GM18868 (cell line): ENCODE measurements around the gene DGKD.

ENCODE experiments used
- ATAC-seq: cut with Tn5 transposase; IDR thresholded peaks from one replicate; pipeline ENCODE4 v1.9.1; 2021; ENCODE audit warnings: mild to moderate bottlenecking, moderate library complexity; ENCODE audit not compliant: unreplicated experiment

The DGKD gene

DNA sequence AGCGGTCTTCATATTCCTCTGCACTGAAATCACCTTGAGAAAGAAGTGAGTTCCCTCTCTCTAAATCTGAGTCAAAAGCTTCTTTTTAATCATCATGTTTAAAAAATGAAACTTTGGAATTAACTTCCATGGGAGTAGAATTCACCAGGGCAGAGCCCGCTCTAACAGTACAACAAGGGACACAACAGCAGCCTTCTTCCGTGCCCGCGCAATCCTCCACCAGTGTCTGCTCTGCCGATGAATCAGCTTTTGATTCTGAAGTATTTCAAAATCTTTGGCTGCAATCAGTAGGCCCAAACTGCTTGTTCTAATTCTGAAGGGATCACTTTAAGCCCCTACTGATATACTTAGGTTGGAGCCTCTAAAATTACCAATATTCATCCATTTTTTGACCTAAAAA, 135.4 kb downstream of the DGKD start:
- no peak for ATAC-seq

DNA sequence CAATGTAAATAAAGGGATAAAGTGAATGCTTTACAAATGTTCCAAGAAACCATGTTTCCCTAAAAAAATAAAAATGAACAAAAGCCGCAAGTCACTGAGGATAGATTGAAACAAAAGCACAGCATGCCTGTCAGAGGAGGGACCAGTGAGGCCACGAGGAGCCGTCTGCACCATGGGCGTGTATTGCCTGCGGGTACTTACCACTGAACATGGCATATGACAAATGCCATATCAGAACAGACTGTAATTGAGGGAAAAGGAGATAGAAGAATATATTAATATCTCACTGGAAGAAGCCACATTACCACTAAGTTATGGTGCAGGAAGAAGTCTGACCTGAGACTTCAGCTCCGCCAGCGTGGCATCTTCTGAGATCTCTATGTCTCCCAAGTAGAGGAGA, 136.5 kb downstream of the DGKD start:
- ATAC-seq, result no peak

DNA sequence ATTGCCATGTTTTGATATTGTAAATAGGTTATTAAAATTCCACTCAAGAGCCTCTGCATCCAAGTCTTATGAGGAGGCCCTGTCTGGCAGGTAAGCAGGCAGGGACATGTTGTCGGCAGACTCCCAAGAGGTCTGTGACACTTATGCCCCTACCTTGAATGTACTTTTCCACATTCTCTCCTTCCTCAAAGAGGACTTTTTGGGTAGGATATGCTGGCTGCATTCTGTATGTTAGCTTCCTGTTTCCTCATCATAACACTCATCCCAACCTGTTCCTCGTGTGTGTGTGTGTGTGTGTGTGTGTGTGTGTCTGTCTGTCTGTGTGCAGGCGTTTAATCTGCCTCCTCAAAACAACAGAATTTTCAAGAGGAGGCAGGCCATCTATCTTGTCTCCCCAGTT, 137.0 kb downstream of the DGKD start:
- no peak for ATAC-seq

DNA sequence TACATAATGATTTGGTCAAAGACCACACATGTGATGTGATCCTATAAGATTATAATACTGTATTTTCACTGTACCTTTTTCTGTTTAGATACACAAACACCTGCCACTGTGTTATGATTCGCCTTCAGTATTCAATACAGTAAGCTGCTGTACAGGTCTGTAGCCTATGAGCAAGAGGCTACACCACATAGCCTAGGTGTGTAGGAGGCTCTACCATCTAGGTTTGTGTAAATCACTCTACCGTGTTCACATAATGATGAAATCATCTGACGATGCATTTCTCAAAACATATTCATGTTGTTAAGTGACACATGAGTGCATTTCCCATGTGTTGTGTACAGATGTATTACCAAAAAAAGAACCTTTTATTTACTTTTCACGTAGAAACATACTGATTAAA, 137.8 kb downstream of the DGKD start:
- ATAC-seq, result no peak

DNA sequence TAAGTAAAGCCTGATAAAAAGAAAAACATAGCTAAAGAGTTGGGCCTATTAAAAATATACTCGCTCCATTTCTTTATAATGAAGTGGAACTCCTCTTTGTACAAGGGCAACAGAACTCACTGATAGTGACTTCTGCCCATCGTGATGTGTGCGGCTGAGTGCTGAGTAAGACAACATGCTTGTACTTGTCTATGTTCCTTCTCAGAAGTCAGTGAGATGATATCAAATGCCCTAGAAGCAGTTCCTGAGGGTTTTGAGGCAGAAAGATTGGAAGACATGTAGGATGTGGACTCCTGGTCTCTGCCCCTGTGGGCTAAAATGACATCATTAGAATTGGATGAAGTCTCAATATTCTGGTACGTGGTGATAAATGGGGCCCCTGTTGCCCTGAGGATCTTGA, 138.5 kb downstream of the DGKD start:
- no peak for ATAC-seq

DNA sequence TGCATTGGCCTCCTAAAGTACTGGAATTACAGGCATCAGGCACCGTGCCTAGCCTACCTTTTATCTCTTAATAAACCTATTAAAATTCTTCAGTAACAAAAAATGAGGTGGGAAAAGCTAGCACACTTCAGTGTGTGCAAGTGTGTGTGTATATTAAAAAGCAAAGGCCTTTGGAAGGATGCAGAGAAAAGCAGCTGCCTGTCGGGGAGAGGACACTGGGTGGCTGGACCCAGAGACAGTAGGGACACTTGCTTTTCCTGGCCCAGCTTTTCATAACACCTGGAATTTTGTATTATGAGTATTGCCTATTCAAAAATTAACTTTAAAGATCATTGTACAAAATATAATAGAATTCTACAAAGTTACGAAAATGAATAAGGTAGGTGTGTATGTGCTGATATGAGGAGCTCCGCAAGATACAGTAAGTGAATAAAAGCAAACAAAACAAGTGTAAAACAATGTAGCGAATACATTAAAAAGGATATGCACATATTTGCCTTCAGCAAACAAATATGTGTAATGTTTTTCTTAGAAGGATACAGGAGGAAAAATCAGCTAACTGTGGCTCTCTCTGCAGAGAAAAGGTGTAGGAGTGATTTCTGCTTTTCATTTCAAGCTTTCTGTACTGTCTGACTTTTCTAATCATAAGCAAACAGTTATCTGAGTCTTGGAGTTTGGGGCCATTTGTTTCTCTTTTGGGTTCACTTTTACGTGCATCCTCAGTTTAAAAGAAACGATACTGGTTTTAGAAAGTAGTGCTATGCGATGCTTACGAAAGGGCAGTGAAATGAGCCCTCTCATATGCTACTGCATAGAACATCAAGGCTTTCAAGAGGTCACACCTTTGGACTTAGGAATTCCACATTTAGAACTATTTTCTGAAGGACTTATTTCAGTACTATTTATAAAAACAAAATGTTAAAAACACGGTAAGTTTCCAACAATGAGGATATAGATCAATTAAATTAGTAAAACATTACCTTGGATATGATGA, 141.5 kb downstream of the DGKD start:
- ATAC-seq, result no peak

DNA sequence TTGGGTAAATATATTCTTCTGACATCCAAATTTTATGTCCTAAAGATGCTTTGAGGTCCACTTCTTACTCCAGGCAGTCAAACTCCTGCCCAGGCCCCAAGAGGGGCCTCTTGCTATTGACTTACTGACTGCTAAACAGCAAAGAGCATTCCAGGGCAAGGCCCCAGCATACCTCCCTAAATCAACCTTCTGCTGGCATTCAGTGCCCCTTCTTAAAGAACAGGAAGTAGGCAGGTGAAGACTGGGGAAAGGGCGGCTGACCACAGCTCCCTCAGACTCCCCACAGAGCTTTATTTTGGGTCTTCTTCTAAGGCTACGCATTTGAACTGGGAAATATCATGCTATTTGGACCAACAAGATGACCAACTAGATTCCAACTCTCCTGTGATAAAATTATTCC, 143.4 kb downstream of the DGKD start:
- ATAC-seq, result no peak

DNA sequence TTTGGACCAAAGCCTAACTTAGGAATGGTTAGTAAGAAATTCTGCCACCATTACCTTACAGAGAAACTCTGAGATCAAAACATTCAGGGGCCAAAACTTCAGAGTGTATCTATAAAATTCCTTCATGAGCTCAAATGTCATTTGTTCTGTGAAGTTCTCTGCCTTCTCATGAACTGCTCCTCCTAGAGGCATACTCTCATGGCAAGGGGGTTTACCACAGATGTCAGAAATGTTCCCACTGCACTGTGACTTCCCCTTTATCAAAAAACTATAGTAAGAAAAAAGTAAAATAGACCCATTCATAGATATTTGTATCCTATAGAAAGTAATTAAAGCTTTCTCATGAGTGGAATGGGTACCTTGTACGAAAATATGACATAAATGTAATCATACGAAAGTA, 143.8 kb downstream of the DGKD start:
- no peak for ATAC-seq

DNA sequence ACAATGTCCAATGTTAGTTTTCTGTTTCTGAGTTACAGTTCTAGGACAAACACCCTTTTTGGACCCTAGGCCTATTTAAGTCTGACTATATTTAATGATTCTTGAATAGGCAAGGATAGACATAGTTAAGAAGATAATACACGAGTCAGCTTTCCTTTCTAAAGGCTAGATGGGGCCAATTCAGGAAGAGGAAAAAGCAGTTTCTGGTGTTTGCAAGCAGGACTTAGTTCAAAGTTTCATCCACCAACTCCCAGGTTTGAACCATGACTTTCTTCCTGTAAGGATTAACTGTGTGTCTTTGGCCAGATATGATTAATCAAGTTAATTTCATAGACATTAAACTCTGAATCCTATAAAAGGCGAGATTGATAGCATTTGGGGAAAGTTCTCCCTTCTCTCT, 145.6 kb downstream of the DGKD start:
- ATAC-seq, result no peak

DNA sequence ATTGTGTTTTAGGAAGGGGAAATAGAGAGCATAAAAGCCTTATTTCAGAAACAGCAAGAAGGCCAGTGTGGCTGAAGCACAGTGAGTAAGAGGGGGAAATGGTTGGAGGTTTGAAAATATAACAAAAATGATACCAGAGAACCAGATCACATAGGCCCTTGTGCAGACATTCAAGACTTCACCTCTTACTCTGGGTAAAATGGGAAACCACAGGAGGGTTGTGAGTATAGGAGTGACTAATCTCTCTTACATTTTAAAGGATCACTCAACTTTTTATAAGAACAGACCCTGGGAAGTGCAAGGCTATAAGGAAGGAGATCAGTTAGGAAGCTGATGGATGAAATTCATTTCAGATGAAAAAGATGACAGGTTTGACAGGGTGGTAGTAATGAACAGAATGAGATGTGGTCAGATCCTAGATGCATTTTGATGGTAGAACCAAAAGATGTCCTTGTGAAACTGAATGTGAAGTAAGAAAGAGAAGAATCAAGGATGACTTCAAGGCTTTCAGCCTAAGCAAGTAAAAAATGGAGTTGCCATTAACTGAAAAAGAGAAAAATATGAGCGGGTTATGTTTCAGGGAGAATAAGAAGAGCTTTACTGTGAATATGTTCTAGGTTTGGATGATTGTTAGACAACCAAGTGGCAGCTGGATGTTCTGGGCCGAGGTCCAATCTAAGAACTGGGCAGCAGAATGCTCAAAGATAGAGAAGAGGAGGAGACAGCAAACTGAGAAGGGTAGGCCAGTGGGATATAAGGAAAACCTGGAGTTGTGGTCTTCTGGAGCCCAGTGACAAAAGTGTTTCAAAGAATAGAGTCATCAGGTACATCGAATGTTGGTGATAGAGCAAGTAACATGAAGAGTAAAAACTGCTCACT, 147.1 kb downstream of the DGKD start:
- no peak for ATAC-seq

DNA sequence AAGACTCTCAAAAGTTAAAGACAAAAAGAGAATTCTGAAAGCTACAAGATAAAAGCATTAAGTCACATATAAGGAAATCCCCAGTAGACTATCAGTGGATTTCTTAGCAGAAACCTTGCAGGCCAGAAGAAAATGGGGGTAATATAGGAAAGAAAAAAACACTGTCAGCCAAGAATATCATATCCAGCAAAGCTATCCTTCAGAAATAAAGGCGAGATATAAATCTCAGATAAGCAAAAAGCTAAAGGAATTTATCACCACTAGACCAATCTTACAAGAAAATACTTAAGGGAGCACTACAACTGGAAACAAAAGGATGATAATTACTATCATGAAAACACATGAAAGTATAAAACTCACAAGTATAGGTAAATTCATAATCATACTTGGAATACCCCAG, 149.2 kb downstream of the DGKD start:
- ATAC-seq, result no peak

DNA sequence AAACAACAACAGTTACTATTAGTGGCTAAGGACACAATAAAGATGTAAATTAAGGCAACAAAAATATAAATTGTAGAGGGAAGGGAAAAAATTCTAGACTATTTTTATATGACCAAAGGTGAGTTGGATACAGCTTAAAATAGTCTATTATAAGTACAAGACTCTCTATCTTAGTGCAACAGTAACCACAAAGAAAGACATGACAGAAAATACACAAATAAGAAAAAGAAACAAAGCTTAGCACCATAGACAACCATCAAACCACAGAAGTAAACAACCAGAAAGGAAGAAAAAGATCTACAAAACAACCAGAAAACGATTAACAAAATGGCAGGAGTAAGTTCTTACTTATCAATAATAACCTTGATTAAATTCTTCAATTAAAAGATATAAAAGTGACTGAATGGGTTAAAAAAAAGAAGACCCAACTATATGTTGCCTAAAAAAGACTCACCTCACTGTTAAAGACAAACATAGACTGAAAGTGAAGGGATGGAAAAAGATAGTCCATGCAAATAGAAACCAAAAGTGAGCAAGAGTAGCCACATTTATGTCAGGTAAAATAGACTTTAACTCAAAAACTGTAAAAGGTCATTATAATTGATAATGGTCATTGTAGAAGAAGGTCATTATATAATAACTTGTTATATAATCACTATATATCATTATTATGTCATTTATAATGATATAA, 149.8 kb downstream of the DGKD start:
- ATAC-seq, result no peak

DNA sequence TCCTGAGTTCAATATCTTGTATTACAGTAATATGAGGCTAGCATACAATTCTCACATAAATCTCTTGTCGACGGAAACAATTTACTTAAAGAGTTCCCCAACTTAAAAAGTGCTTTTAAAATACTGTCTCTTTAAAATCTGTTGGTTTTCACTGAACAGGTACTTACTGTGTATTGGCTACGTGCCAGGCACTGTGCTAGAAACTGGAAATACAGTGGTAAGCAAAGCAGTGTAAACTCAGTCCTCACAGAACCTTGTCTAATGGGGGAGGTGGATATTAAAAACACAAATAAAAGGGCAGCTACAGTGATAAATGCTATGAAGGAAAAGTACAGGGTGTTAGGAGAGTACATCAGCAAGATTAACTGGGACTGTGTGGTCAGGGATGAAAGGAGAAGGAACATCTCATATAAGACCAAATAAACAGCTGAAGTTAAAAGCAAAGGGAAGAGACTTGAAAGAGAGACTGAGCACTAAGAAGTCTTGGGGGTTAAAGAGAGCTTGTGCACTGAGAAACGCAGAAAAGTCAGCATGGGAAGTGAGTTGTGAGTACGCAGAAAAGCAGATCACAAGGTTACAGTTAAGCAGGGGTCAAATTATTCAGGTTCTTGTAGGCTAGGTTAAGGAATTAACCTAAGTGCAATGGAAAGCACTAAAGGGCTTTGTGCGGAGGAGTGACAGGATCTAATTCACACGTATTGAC, 159.8 kb downstream of the DGKD start:
- ATAC-seq, result no peak

DNA sequence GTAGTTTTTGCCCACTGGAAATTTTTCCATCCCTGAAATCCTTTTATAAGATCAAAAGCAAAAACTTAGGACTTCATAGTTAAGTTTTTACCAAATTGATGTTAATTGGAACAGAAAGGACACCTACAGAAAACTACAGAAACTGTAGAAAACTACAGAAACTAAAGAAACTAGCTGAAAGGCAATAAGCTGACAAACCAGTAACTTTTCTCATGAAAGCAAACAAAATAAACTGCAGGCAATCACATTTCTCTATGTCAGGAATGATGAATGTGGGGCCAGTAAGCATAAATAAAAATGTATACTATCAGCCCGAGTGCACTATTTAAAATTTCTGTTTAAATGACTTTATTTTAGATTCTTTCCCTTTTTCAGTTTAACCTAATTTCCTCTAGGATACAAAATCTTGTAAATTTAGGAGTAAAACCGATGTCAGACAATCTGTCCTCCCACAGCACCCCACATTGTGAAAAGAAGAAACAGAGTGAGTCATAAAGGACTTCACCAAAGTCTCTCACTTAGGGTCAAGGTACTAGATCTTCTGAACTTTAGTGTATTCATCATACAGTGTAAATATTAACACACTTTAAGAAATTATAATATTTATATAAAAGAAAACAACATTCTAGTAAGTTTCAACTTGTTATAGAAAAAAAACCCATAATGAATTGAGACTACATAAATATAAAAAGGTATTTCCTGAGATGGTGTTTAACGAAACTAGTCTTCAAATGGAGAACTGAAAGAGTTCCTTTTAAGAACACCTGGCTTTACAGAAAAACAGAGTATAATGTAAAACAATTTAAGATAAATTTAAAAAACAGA, 165.7 kb downstream of the DGKD start:
- peak; percentile 88 for ATAC-seq
